GM12874 (cell line): ENCODE results near the gene HPGDS.

Experiments
- CTCF ChIP-seq: IDR thresholded peaks from 2 replicates; pipeline ENCODE4 v1.5.1; 2011; ENCODE audit warnings: low read depth, mild to moderate bottlenecking, control low read depth, low read length, moderate library complexity; ENCODE audit not compliant: insufficient read depth

HPGDS gene

GRCh38 chr4:94372991-94373390, 30.4 kb upstream of the HPGDS start:
- TF ChIP-seq CTCF: no peak

- TF ChIP-seq CTCF: no peak
These were observed 29.8 kb upstream of the HPGDS start for GRCh38 chr4:94372228-94372978.

- TF ChIP-seq CTCF: no peak
These were observed 28.7 kb upstream of the HPGDS start for GRCh38 chr4:94371290-94371689.

GRCh38 chr4:94370533-94371254, 28.1 kb upstream of the HPGDS start:
- no peak for TF ChIP-seq CTCF

GRCh38 chr4:94369046-94369445, 26.4 kb upstream of the HPGDS start:
- TF ChIP-seq CTCF: no peak

- no peak for TF ChIP-seq CTCF
These were observed 25.8 kb upstream of the HPGDS start for GRCh38 chr4:94368459-94368858.

- TF ChIP-seq CTCF: no peak
These were observed 22.7 kb upstream of the HPGDS start for GRCh38 chr4:94365304-94365703.
